Activated T-helper 2 cell treated with anti-CD3 and anti-CD28 coated beads, Interferon-gamma antibody, Interleukin-2, Interleukin-4, amounts not matched to agents 10 μg/mL and 5 μg/mL and 100 μg/mL, durations not matched to agents 14 hours and 24 hours and 36 hours (primary cell): ENCODE results near the gene ATAD3B. TPM values are rescaled to one million over a fixed set of nuclear protein-coding genes. Genes with fewer than 3 reads are reported as not detected.

Experiments
- DNase-seq: peaks from one replicate; pipeline ENCODE4 v3.0.0; 2021; ENCODE audit warnings: low spot score
- H3K27ac Mint-ChIP-seq: one replicate; pipeline ENCODE4 v1.8.0; 2021; ENCODE audit warnings: mixed read lengths
- H3K27me3 Mint-ChIP-seq: one replicate; pipeline ENCODE4 v1.8.0; 2021; ENCODE audit warnings: low read depth, mixed read lengths
- H3K36me3 Mint-ChIP-seq: one replicate; pipeline ENCODE4 v1.8.0; 2021; ENCODE audit warnings: low read depth, mixed read lengths
- H3K4me1 Mint-ChIP-seq: one replicate; pipeline ENCODE4 v1.8.0; 2021; ENCODE audit warnings: low read depth, mixed read lengths
- H3K4me3 Mint-ChIP-seq: one replicate; pipeline ENCODE4 v1.8.0; 2021; ENCODE audit warnings: low read depth, mild to moderate bottlenecking, moderate library complexity, mixed read lengths
- H3K9me3 Mint-ChIP-seq: one replicate; pipeline ENCODE4 v1.8.0; 2021; ENCODE audit warnings: mixed read lengths
- intact Hi-C: fragments of 100-400 bp; cut with micrococcal nuclease; formaldehyde crosslinking; loops from one replicate; pipeline ENCODE4 v1.15.1; 2023
- total RNA-seq: library from RNA; stranded (reverse); gene quantifications from 2 replicates; pipeline ENCODE4 v1.2.3, GENCODE V29; 2022

Gene ATAD3B
- total RNA-seq, 1 donor from 2014 or later, result 68.0 TPM

- no peak overlapping the region for H3K27ac Mint-ChIP-seq
Observed at GRCh38 chr1:1540818-1541628, 69.5 kb downstream of the ATAD3B start.

GRCh38 chr1:1541956-1542765 is 70.6 kb downstream of the ATAD3B start:
- H3K9me3 Mint-ChIP-seq, result no peaks in the 10 kb centered on the region
- peaks cover 1% of the 10 kb centered on the region for H3K27me3 Mint-ChIP-seq
- H3K36me3 Mint-ChIP-seq, result peaks cover 34% of the 10 kb centered on the region
- DNase-seq, result no peak
- H3K4me1 Mint-ChIP-seq, result no peaks in the 10 kb centered on the region
- no peak overlapping the region for H3K4me3 Mint-ChIP-seq
- intact Hi-C loops, result no loop called here
- no peak overlapping the region for H3K27ac Mint-ChIP-seq

More at GRCh38 chr1:1540818-1541628, 69.5 kb downstream of the ATAD3B start:
- Mint-ChIP-seq H3K4me3 (no peak overlapping the region), H3K9me3 (no peaks in the 10 kb centered on the region), H3K4me1 (no peaks in the 10 kb centered on the region), H3K27me3 (peaks cover 1% of the 10 kb centered on the region), H3K36me3 (peaks cover 34% of the 10 kb centered on the region)
- intact Hi-C loops, result no loop called here
- no peak for DNase-seq

- peaks cover 1% of the 10 kb centered on the region for H3K27me3 Mint-ChIP-seq
- intact Hi-C loops, result no loop called here
- H3K9me3 Mint-ChIP-seq, result no peaks in the 10 kb centered on the region
- no peak for DNase-seq
- H3K27ac Mint-ChIP-seq, result no peak overlapping the region
- peaks cover 40% of the 10 kb centered on the region for H3K36me3 Mint-ChIP-seq
- no peak overlapping the region for H3K4me3 Mint-ChIP-seq
- no peaks in the 10 kb centered on the region for H3K4me1 Mint-ChIP-seq
Observed at GRCh38 chr1:1542766-1543705, 71.5 kb downstream of the ATAD3B start.

- H3K4me3 Mint-ChIP-seq, result no peak overlapping the region
- no peaks in the 10 kb centered on the region for H3K4me1 Mint-ChIP-seq
- intact Hi-C loops, result no loop called here
- no peak overlapping the region for H3K27ac Mint-ChIP-seq
- H3K27me3 Mint-ChIP-seq, result peaks cover 1% of the 10 kb centered on the region
- H3K36me3 Mint-ChIP-seq, result peaks cover 41% of the 10 kb centered on the region
- no peaks in the 10 kb centered on the region for H3K9me3 Mint-ChIP-seq
- DNase-seq, result no peak
Observed at GRCh38 chr1:1543706-1544099, 72.1 kb downstream of the ATAD3B start.

- DNase-seq, result no peak
- H3K9me3 Mint-ChIP-seq, result no peaks in the 10 kb centered on the region
- H3K27me3 Mint-ChIP-seq, result peaks cover under 1% of the 10 kb centered on the region
- no peaks in the 10 kb centered on the region for H3K4me1 Mint-ChIP-seq
- intact Hi-C loops, result no loop called here
- H3K4me3 Mint-ChIP-seq, result no peak overlapping the region
- peaks cover 41% of the 10 kb centered on the region for H3K36me3 Mint-ChIP-seq
- H3K27ac Mint-ChIP-seq, result no peak overlapping the region
Observed at GRCh38 chr1:1544544-1544943, 73.0 kb downstream of the ATAD3B start.

Other genes with a start within 250 kb of the ATAD3B start
- gene SDF4, start 239.8 kb upstream of the ATAD3B start, total RNA-seq, result 161 and 164 TPM in 2 replicates
- 34.6 and 35.8 TPM in 2 replicates for gene B3GALT6, start 239.5 kb upstream of the ATAD3B start, total RNA-seq
- 3.5 and 3.7 TPM in 2 replicates for gene C1QTNF12, start 225.0 kb upstream of the ATAD3B start, total RNA-seq
- gene UBE2J2, start 197.9 kb upstream of the ATAD3B start, total RNA-seq, result 79.3 and 81.0 TPM in 2 replicates
- gene SCNN1D, start 191.3 kb upstream of the ATAD3B start, total RNA-seq, result 3.5 and 4.1 TPM in 2 replicates
- 43.4 and 50.1 TPM in 2 replicates for gene ACAP3, start 163.8 kb upstream of the ATAD3B start, total RNA-seq
- gene PUSL1, start 163.2 kb upstream of the ATAD3B start, total RNA-seq, result 31.6 and 31.8 TPM in 2 replicates
- gene INTS11, start 147.1 kb upstream of the ATAD3B start, total RNA-seq, result 127 and 138 TPM in 2 replicates
- 12.1 and 13.1 TPM in 2 replicates for gene CPTP, start 147.0 kb upstream of the ATAD3B start, total RNA-seq
- 0.32 and 0.44 TPM in 2 replicates for gene TAS1R3, start 140.5 kb upstream of the ATAD3B start, total RNA-seq
- 53.8 and 60.7 TPM in 2 replicates for gene DVL1, start 122.3 kb upstream of the ATAD3B start, total RNA-seq
- gene MXRA8, start 113.2 kb upstream of the ATAD3B start, total RNA-seq, result 0.21 TPM in 1 of 2 replicates, not detected in the other
- 133 TPM in 2 replicates for gene AURKAIP1, start 96.6 kb upstream of the ATAD3B start, total RNA-seq
- gene CCNL2, start 72.4 kb upstream of the ATAD3B start, total RNA-seq, result 123 and 124 TPM in 2 replicates
- 143 and 154 TPM in 2 replicates for gene MRPL20, start 64.5 kb upstream of the ATAD3B start, total RNA-seq
- gene ANKRD65, start 50.5 kb upstream of the ATAD3B start, total RNA-seq, result not detected in 2 replicates
- 4.0 and 4.7 TPM in 2 replicates for gene VWA1, start 36.1 kb upstream of the ATAD3B start, total RNA-seq
- gene ATAD3C, start 22.1 kb upstream of the ATAD3B start, total RNA-seq, result 0.53 and 0.62 TPM in 2 replicates
- gene ATAD3A, start 40.4 kb downstream of the ATAD3B start, total RNA-seq, result 71.5 and 78.5 TPM in 2 replicates
- gene TMEM240, start 68.9 kb downstream of the ATAD3B start, total RNA-seq, result 0.25 and 0.48 TPM in 2 replicates
- gene SSU72, start 103.1 kb downstream of the ATAD3B start, total RNA-seq, result 121 and 123 TPM in 2 replicates
- 10.4 and 11.8 TPM in 2 replicates for gene FNDC10, start 128.4 kb downstream of the ATAD3B start, total RNA-seq
- gene MIB2, start 143.7 kb downstream of the ATAD3B start, total RNA-seq, result 30.2 and 32.7 TPM in 2 replicates
- gene MMP23B, start 160.4 kb downstream of the ATAD3B start, total RNA-seq, result 0.94 and 1.4 TPM in 2 replicates
- gene CDK11B, start 187.2 kb downstream of the ATAD3B start, total RNA-seq, result 32.1 and 32.4 TPM in 2 replicates
- 41.9 and 42.9 TPM in 2 replicates for gene SLC35E2B, start 221.0 kb downstream of the ATAD3B start, total RNA-seq